Measurements from ENCODE around the gene DENND1A.
"Not testable (repeated sequence)": the region's sequence is repeated elsewhere in the genome, so short reads cannot be mapped to it uniquely, and the experiment has no call there.

Gene DENND1A

DNA sequence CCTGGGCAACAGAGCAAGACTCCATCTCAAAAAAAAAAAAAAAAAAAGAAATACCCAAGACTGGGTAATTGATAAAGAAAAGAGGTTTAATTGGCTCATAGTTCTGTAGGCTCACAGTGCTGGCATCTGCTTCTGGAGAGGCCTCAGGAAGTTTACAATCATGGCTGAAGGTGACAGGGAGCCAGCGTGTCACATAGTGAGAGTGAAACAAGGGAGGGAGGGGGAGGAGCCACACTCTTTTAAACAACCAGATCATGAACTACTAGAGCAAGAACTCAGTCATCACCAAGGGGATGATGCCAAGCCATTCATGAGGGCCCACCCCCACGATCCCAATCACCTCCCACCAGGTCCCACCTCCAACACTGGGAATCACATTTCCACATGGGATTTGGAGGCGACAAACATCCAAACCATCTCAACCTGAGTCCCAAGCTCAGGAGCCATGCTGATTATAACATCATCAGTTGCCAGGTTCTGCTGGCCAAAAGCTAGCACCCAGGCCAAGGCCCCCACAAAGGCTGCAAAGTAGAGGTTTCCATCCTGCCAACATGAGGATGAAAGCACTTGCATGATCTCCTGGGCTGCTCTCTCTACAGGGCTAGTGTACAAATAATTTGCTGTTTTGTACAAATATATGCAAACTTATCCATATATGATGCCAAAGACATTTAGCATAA is 15.3 kb downstream of the DENND1A start:
- DNase-seq, result no peak

DNA sequence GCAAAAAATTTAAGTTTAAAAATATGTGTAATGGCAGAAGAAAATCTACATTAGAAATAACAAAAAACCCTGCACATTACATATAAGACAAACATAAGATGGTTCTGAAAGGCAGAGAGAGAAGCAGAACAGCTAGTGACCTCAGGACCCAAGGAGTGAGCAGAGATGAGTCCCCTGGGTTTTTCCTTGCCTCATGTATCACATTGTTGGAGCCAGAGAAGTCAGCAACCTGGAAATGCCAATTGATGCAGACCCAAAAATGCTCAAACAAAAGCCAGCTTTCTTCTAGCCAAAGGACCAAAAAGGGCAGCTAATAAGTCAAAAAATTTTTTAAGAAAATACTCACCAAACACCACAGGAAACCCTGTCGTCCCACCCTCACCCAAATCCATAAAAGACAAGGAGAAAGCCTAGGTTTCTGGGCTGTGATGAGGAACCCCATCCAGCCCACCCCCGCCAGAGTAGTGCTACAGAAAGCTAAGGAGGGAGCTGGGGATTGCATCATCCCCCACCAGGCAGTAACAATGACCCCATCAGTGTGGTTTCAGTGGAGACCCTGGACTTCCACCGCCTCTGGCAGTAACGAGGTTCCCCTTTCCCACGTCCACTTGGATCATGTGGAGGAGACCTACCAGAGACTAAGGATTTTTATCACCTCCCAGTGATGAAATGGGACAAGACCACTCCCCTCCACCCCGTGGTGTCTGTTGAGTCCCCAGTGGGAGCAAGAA is 17.6 kb downstream of the DENND1A start:
- no peak for DNase-seq

DNA sequence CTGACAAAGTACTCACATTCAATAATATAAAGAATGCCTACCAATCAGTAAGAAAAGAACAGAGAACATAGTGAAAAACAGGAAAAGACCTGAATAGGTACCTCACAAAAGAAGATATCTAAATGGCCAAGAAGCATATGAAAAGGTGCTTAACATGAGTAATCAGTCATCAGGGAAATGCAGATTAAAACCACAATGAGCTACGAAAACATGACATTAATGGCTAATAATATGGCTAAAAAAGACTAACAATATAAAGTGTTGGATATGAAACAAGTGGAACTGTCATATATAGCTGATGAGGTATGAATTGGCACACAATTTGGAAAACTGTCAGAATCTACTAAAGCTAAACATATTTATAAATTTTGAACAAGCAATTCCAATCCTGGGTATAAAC is 18.9 kb downstream of the DENND1A start:
- DNase-seq, result no peak

DNA sequence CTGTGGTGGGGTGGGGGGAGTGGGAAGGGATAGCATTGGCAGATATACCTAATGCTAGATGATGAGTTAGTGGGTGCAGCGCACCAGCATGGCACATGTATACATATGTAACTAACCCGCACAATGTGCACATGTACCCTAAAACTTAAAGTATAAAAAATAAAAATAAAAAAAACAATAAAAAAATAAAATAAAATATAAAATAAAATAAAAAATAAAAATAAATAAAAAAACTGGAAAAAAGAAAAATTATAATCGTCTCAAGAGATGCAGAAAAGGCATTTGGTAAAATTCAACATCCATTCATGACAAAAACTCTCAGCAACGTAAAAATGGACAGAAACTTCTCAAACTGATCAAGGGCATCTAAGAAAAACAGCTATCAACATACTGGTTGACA is 20.7 kb downstream of the DENND1A start:
- not testable (repeated sequence) for DNase-seq

DNA sequence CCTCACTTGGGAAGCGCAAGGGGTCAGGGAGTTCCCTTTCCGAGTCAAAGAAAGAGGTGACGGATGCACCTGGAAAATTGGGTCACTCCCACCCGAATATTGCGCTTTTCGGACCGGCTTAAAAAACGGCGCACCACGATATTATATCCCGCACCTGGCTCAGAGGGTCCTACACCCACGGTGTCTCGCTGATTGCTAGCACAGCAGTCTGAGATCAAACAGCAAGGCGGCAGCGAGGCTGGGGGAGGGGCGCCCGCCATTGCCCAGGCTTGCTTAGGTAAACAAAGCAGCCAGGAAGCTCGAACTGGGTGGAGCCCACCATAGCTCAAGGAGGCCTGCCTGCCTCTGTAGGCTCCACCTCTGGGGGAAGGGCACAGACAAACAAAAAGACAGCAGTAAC is 26.4 kb downstream of the DENND1A start:
- DNase-seq, result not testable (repeated sequence)

DNA sequence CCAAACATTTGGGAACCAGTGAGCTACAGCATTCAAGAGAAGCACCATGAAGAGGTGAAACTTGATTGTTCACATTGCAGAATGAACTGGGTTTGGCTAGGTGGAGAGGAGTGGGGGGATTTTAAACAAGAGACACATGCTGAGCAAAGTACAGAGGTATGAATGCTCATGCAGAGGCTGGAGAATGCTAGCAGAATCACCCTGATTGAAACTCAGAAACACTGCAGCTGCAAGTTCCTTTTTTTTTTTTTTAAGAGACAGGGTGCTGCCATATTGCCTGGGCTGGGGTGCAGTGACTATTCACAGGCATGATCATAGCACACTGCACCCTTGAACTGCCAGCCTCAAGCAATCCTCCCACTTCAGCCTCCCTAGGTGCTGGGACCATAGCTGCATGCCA is 35.1 kb downstream of the DENND1A start:
- DNase-seq, result no peak

DNA sequence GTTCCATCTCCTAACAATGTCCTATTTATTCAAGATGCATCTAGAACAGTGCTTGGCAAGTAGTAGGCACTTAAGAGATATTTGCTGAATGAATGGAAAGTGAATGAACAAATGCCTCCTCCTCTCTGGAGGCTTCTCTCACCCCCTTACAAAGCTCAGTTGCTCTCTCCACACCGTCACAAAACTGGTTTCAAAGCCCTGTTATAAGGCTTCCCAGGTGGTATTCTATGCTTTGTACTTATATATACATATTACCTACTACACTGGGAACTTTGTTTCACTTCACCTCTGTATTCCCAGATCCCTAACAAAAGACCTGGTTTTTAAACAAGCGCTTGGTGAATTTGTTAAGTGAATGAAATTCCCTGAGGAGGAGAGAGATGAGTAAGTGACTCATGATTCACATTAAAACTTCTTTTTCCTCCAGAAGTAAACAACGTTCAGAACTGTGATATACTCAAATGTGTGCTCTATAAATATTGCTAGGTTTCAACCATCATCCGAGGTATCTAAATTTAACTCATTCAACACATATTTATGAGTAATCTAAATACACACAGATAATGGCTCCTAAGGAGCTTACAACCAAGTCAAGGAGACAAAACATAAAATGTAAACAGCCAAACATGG is 36.0 kb downstream of the DENND1A start:
- no peak for DNase-seq

DNA sequence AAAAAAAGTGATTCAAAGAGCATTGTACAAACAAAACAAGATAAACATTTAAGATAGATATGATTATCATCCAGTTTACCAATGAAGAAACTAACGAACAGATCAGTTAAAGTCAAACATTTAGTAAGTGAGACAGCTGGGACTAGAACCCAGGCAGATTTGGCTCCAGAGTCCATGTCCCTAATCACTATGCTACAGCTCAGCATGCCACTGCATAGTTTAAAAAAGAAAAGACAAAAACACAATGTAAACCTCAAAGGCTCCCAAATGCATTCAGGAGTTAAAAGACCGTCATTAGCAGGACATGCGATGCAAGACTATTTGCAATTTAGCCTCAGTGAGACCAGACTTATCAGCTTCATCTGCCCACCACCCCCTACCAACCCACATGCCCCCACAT is 36.8 kb downstream of the DENND1A start:
- no peak for DNase-seq

DNA sequence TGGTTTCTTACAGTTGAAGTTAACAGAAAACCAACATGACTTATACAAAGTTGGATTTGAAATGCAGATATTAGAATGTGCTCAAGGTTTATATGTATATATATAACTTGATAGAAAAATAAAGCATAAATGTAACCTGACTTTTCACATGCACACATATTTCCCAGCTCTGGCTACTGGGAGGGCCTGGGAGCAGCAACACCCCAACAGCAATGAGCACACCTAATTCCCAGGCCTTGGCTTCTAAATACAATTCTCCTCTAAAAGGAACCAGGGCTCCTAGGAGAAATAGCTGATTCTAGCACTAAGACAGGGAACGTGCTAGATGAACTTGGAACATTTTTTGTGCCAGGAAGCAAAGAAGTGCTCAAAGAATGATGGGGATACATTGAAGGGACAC is 42.1 kb downstream of the DENND1A start:
- DNase-seq, result no peak

DNA sequence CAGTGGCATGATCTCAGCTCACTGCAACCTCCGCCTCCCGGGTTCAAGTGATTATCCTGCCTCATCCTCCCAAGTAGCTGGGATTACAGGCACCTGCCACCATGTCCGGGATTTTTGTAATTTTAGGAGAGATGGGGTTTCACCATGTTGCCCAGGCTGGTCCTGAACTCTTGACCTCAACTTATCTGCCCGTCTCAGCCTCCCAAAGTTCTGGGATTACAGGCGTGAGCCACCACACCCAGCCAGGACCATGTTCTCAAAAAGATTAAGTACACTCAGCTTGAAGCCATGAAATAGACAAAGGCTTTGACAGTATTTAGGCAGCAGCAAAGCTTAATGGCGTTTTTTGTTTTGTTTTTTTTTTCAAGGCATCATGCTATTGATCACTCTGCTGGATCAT is 44.1 kb downstream of the DENND1A start:
- DNase-seq, result not testable (repeated sequence)

DNA sequence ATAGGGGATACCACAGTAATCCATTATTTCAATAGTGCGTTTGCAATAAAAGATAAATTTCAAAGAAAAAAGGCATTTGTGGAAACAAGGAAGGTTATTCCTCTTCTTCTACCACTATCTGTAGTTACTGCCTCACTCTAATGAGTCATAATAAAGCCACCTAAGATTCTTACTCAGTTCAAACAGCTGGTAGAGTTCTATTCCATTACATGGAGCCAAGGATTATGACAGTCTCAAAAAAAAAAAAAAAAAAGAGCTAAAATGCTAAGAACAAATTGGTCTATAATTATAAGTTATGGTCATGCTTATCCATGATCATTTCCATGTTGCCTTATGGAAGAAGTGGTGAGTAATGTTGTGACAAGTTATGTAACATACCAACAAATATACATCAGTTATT is 46.3 kb downstream of the DENND1A start:
- no peak for DNase-seq

DNA sequence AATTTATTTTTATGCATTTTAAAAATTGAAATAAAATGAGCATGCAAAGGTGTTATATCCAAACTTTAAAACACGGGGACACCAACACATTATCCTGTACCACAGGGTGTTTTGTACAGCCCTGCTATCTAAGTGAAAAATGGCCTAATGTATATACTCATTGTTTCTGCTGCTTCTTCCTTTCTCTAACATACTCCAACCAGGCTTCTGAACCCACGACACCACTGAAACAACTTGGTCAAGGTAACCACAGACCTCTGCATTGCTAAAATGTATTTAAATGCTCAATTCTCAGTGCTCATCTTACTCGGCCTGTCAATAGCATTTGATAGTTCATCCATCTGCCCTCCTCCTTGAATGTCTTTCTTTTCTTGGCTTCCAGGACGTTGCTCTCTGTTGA is 48.3 kb downstream of the DENND1A start:
- no peak for DNase-seq

DNA sequence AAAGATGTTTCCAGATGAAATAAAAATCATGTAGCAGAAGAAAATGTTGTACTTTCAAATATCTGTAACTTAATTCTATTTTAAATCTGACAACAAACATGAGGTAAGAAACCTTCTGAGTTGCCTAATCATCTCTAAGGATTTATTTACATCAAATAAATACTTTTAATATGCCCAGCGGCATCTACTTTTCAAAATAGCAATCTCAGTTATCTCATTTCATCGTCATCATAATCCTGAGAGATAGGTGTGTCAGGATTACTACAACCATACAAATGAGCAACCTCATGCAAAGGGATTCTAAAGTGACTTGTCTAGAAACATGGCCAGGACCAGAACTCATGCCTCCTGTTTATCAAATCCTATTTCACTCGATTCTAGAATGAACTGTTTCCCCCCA is 49.5 kb downstream of the DENND1A start:
- DNase-seq, result no peak

DNA sequence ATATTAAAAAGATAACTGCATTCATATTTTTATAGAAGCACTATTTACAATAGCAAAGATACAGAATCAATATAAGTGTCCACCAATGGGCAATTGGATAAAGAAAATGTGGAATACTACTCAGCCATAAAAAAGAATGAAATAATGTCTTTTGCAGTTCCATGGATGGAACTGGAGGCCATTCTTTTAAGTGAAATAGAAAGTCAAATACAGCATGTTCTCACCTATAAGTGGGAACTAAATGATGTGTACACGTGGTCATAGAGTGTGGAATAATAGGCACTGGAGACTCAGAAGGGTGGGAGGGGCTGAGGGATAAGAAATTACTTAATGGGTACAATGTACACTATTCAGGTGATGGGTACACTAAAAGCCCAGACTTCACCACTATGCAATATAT is 53.2 kb downstream of the DENND1A start:
- no peak for DNase-seq

DNA sequence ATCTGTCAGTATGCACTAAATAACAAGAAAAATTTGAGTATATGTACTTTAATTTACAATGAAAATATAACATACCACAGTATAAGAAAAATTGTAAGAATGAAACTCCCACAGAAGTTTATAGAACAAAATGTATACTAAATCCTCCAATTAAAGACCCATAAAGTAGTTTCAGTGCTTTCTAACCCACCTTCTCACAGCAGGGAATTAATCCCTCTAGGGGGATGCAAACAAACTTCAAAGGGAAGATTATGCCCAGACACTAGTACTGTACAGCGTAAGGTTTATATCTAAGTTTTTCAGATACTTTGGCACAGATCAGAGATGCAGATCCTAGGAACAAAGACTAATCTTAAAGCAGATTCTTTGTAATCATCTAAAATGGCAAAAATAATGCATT is 57.2 kb downstream of the DENND1A start:
- DNase-seq, result no peak

DNA sequence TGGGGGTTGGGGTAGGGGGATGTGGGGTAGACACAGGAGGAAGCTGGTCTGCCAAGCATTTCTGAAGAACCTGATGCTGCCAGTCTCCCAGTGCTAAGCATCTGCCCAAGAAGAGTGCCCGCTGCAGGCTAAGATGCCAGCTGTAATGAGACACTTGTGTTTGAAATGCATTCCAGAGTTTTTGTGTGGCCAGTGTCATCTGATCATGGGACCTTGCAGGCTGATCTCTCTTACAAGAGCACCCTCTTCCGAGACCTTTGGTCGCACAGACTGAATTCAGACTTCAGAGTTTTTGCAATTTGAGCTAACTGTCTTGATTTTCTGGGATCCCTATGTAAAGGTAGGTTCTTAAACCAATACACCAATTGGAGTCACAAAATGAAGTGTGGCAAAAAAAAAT is 58.1 kb downstream of the DENND1A start:
- no peak for DNase-seq

DNA sequence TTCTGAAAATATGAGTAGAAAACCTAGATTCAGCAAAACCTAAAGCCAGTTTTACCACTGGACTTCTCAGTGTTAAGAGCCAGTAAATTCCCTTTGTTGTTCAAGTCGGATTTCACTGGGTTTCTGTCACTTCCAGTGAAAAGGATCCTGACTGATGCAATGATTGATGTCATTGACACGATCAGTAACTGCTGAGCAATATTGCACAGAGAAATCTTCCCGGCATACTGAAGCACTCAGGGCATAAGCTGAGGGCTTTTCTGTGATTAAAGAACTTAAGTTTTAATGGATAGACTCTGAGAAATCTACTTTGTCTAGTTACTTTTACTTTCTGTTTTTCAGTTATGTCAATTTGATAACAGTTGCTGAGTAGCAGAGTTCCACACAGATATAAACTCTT is 61.9 kb downstream of the DENND1A start:
- no peak for DNase-seq

DNA sequence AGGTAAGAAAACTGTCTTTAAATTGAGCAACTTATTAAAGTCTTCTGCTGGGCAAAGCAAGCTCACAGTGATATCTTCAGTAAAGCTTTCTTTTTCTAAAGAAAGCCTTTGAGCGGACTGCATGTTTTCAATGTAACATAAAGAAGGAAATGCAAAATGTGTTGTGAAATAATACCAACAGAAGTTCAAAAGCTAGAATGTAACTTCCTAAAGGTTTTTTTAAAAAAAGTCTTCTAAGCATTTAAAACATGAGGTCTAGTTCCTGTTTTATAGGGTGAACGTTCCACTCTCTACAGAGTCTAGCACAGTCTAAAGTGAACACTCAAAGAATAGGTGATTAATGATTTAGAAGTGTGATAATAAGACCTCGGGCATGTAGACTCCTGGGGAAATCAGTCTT is 62.9 kb downstream of the DENND1A start:
- DNase-seq, result peak; percentile 49

DNA sequence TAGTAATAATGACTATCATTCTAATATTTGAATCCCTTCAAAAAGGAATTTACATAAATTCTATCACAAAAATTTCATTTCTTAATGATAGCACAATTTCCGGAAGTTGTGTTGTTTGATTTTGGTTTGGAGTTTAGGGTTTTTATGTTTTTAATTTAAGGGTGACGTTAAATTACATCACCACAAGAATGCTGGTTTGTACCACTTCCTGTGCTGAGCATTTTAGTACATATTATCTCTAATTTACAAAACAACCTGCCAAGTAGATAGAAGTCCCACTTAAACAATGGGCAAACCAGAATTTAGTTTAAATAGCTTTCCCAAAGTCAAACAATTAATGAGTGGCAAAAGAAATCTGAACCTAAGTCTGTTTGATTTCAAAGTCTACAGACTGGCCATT is 63.4 kb downstream of the DENND1A start:
- DNase-seq, result no peak

DNA sequence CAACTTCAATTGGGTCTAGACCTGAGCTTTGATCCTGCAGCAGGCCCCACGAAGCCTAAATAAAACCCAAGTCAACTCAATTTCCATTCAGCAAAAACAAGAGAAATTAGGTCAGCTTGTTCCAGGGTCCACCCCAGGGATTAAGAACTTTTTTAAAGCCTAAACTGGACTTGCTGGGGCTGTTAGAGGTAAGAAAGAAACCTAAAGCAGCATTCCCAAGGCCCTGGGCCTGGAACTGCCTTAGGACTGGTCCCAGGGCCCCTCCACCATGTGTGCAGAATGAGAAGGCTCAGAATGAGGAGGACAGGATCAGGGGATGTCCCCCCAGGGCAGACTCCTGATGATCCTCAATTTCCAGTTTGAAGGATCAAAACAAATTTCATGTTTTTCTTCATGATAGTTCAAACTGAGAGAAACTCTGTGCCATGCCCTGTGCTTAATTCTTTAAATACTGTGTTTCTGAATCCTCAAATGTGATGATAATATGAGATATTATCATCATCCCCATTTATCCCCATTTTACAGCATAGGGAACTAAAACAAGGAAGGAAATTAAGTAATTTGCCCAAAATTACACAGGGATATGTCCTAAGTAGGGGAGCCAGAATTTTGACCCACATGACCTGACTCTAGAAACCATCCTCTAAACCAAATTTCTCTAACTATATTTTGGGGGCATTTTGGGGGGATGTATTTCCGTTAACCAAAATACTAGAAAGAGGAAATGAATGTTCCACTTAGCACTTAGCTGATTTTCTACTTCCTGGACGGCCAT is 64.5 kb downstream of the DENND1A start:
- no peak for DNase-seq

DNA sequence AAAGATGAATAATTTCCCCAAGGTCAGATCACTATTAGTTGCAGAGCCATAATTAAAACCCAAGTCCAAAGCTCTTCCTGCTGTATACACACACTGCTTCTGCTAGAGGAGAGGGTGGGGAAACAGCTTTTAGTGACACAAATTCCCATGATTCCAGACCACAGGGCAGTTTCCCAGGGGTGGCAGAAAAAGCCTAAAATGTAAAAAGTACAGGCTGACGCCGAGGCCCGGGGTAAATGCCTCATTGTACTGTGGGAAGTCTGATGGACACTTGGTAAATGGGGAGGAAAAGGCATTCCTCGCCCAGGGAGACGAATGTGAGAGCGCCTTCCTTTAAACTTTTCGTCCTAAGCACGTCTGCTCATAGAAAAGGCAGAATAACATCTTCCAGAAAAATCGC is 65.7 kb downstream of the DENND1A start:
- no peak for DNase-seq

DNA sequence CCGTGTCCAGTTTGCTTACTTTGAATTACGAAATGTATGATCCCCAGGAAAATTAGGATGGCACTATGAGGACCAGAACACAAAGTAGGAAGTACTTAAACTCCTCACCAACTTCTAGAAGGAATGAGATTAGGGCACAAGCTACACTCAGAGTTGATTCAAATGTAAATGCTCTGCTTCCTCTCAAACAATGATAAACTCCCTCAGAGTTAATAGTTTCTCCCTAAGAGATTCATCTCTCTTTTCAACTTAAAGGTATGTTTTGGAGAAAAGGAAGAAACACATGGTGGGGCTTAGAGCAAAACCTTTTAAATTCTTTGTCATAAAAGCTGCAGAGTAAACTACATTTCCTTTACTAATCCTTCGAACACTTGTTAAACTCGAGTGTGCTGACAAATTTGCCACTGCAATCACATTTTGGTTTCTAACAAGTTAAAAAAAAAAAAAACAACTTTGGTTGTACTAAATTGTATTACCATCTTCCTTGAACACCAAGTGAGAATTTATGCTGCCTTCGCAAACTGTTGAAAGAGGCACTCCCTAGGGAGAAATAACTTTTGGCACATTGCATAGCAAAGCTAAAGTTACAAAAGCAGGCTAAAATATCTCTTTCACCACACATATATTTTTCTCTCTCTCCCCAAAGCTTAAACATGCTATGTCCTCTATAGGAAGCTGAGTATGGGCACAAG is 66.6 kb downstream of the DENND1A start:
- DNase-seq, result no peak

DNA sequence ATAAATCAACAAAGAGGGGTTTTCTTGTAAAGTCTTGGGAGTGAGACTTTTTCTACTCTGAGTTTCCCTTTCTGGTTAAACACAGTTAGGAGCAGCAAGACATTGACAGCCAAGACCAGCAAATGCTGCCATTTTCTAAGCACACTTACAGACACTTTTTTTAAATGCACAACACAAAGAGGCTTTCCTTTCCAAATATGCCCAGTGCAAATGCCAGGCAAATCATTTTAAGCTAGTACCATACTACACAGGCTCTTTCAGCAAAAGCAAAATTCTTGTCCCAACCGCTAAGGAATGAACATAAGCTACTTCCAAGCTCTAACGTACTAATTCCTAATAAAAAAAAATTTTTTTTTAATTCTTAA is 68.2 kb downstream of the DENND1A start:
- DNase-seq, result no peak

Measured in KG1 (cell line).